B cell (primary cell): ENCODE results near the gene CTRL. TPM values are rescaled to one million over a fixed set of nuclear protein-coding genes. Genes with fewer than 3 reads are reported as not detected.
A peak's percentile ranks its signal among the peaks of the same experiment; 100 is the strongest.

Experiments used
- ATAC-seq: fragments of 200-7000 bp; cut with Tn5 transposase; one replicate; pipeline ENCODE4 v1.10.0; 2021; ENCODE audit warnings: low read depth, mild to moderate bottlenecking, moderate number of reproducible peaks, moderate library complexity
- CTCF ChIA-PET: fragments of 350-600 bp; sonication (Branson Sonifier 250); formaldehyde crosslinking; loops from one replicate; lab custom pipeline; 2021; ENCODE audit warnings: antibody characterized with exemption, inconsistent platforms; lab: Charles Lee
- POLR2A ChIA-PET: fragments of 350-600 bp; sonication (Branson Sonifier 250); formaldehyde crosslinking; loops from one replicate; lab custom pipeline; 2021; ENCODE audit warnings: antibody characterized with exemption; lab: Charles Lee
- DNase-seq: peaks from one replicate; pipeline ENCODE4 v3.0.0; 2013
- H2AFZ ChIP-seq: 2 replicates; pipeline ENCODE4 v1.6.1; 2012; ENCODE audit warnings: mild to moderate bottlenecking, low read depth, low read length; ENCODE audit not compliant: insufficient read depth, poor library complexity, severe bottlenecking
- H3K27ac ChIP-seq, 2 donors: 1 replicate in 1 of 2; 2 replicates in 1 of 2; pipeline ENCODE4 v1.5.1; 2012 to 2013; ENCODE audit warnings: low read length in 2 of 2, mild to moderate bottlenecking in 2 of 2, moderate library complexity in 1 of 2
- H3K27me3 ChIP-seq, 4 experiments: fragments of 200-600 bp in 1 of 4; sonication (generic) in 1 of 4; replicated peaks in 1 of 4; 1 replicate in 2 of 4; 2 replicates in 2 of 4; pipeline versions ENCODE4 v1.6.1 to v1.7.0; 2013 to 2016; ENCODE audit warnings: low read length in 3 of 4, mild to moderate bottlenecking in 2 of 4, mixed read lengths in 1 of 4, moderate library complexity in 1 of 4; ENCODE audit not compliant: insufficient read depth in 4 of 4, control insufficient read depth in 3 of 4; ENCODE audit errors: control extremely low read depth in 1 of 4
- H3K36me3 ChIP-seq, 2 experiments: replicated peaks in 1 of 2; 1 replicate in 1 of 2; 2 replicates in 1 of 2; pipeline versions ENCODE4 v1.6.1 to v1.7.1; 2013; ENCODE audit warnings: low read length in 1 of 2; ENCODE audit not compliant: insufficient read depth in 2 of 2, control insufficient read depth in 1 of 2; ENCODE audit errors: control extremely low read depth in 1 of 2, extremely low read depth in 1 of 2
- H3K4me1 ChIP-seq, 2 donors: fragments of 200-600 bp in 1 of 2; sonication (generic) in 1 of 2; 1 replicate in 1 of 2; 2 replicates in 1 of 2; pipeline versions ENCODE4 v1.5.1 to v1.6.1; 2013 to 2017; ENCODE audit warnings: low read length in 2 of 2; ENCODE audit not compliant: control insufficient read depth in 2 of 2, insufficient read depth in 2 of 2
- H3K4me2 ChIP-seq: replicated peaks from 2 replicates; pipeline ENCODE3; 2012; ENCODE audit warnings: mild to moderate bottlenecking, low read depth, low read length; ENCODE audit not compliant: poor library complexity, severe bottlenecking
- H3K4me3 ChIP-seq, 5 experiments: fragments of 200-600 bp in 1 of 5; sonication (generic) in 1 of 5; 1 replicate in 3 of 5; 2 replicates in 2 of 5; pipeline versions ENCODE4 v1.5.1 to v1.7.0; 2011 to 2016; ENCODE audit warnings: low read length in 4 of 5, mild to moderate bottlenecking in 4 of 5, low read depth in 2 of 5, control low read depth in 1 of 5, moderate library complexity in 1 of 5; ENCODE audit not compliant: insufficient read depth in 1 of 5; ENCODE audit errors: control extremely low read depth in 1 of 5, extremely low read depth in 1 of 5
- H3K79me2 ChIP-seq: fragments of 200-600 bp; sonication (generic); one replicate; pipeline ENCODE4 v1.6.0; 2016; ENCODE audit warnings: low read length; ENCODE audit not compliant: control insufficient read depth, insufficient read depth
- H3K9ac ChIP-seq: fragments of 200-600 bp; sonication (generic); 2 replicates; pipeline ENCODE4 v1.6.1; 2017; ENCODE audit warnings: mild to moderate bottlenecking, low read length, moderate library complexity
- H3K9me3 ChIP-seq, 3 donors: one replicate each; pipeline versions ENCODE4 v1.6.1 to v1.7.1; 2013; ENCODE audit warnings: low read length in 2 of 3; ENCODE audit not compliant: control insufficient read depth in 2 of 3, insufficient read depth in 1 of 3; ENCODE audit errors: control extremely low read depth in 1 of 3
- H4K20me1 ChIP-seq: 2 replicates; pipeline ENCODE4 v1.6.0; 2012; ENCODE audit warnings: mild to moderate bottlenecking, low read length; ENCODE audit not compliant: insufficient read depth, control insufficient read depth, poor library complexity, severe bottlenecking
- H3K27ac Mint-ChIP-seq: one replicate; pipeline ENCODE4 v1.8.0; 2021; ENCODE audit warnings: mixed read lengths
- H3K27me3 Mint-ChIP-seq: one replicate; pipeline ENCODE4 v1.8.0; 2021; ENCODE audit warnings: mixed read lengths
- H3K4me1 Mint-ChIP-seq: one replicate; pipeline ENCODE4 v1.8.0; 2021; ENCODE audit warnings: mixed read lengths
- H3K4me3 Mint-ChIP-seq: one replicate; pipeline ENCODE4 v1.8.0; 2021; ENCODE audit warnings: mixed read lengths
- H3K9me3 Mint-ChIP-seq: one replicate; pipeline ENCODE4 v1.8.0; 2022; ENCODE audit warnings: mixed read lengths; ENCODE audit not compliant: insufficient read depth
- EZH2 ChIP-seq: IDR thresholded peaks from 2 replicates; pipeline ENCODE4 v1.6.1; 2012; ENCODE audit warnings: borderline replicate concordance, low read depth, mild to moderate bottlenecking, moderate library complexity, low read length; ENCODE audit not compliant: insufficient read depth, poor library complexity, severe bottlenecking
- WGBS: methylation state at CpG from one replicate; pipeline ENCODE4 v1.1.5; 2013; ENCODE audit warnings: missing lambda C conversion rate; ENCODE audit not compliant: insufficient coverage; 5-methylcytosine and 5-hydroxymethylcytosine counted together
- intact Hi-C: fragments of 100-400 bp; cut with micrococcal nuclease; formaldehyde crosslinking; loops from one replicate; pipeline ENCODE4 v1.10.0; 2022
- polyA minus RNA-seq: library from RNA; depleted of rRNA, polyadenylated mRNA; stranded (reverse); fragments of >200 nt; gene quantifications from 2 replicates; pipeline ENCODE4 v1.2.3, GENCODE V29; 2012
- polyA plus RNA-seq: library from polyadenylated mRNA; depleted of rRNA; stranded (reverse); fragments of >200 nt; gene quantifications from 2 replicates; pipeline ENCODE4 v1.2.3, GENCODE V29; 2012
- total RNA-seq, 2 donors: library from RNA; stranded (reverse); fragments of 120-200 nt in 1 of 2; gene quantifications; 1 replicate in 1 of 2; 2 replicates in 1 of 2; pipeline versions ENCODE4 v1.2.3 to v1.2.4, GENCODE V29; 2013 to 2022
- TF ChIP-seq, protein P1 (sequence below): fragments of 200-600 bp; IDR thresholded peaks from one replicate; pipeline ENCODE4 v1.8.0; 2022; ENCODE audit warnings: antibody characterized with exemption, mild to moderate bottlenecking

The CTRL gene
- total RNA-seq (5.8 and 8.1 TPM in 2 replicates), polyA plus RNA-seq (17.8 and 19.0 TPM in 2 replicates), polyA minus RNA-seq (11.3 and 14.7 TPM in 2 replicates)
- total RNA-seq (2013) = 3.5 TPM

- ChIA-PET CTCF (interaction anchor here (0.8 to 6.4 kb wide), 4 partner anchors 48 to 259 kb away, joined by 3 to 21 read pairs (median 3); partner anchors contain the start of gene NRN1L), POLR2A (no interaction called here)
- H3K4me3 ChIP-seq = no peak within 1 kb of the TSS
- H3K4me3 Mint-ChIP-seq = no peak within 1 kb of the TSS
- ATAC-seq = no peak
- peak within 1 kb of the TSS; percentile 37 for H3K27ac Mint-ChIP-seq
- no peaks in the 10 kb centered on the region for H3K27me3 ChIP-seq
- H4K20me1 ChIP-seq = peaks cover 57% of the 10 kb centered on the region
- WGBS = 95% methylated on average over 11 of the region's 15 CpGs
- intact Hi-C loops = no loop called here
- H3K4me1 ChIP-seq = peaks cover 8 to 18% of the 10 kb centered on the region in 2 donors
- H3K9ac ChIP-seq = no peak within 1 kb of the TSS
- H2AFZ ChIP-seq = no peak within 1 kb of the TSS
- H3K9me3 Mint-ChIP-seq = no peaks in the 10 kb centered on the region
- no peak for DNase-seq
- no peaks in the 10 kb centered on the region for H3K9me3 ChIP-seq
- H3K4me1 Mint-ChIP-seq = peaks cover 22% of the 10 kb centered on the region
- no peak within 1 kb of the TSS for H3K4me2 ChIP-seq
- no peaks in the 10 kb centered on the region for H3K27me3 Mint-ChIP-seq
- peaks cover 7 to 63% of the 10 kb centered on the region in 2 experiments for H3K36me3 ChIP-seq
- no peak for TF ChIP-seq EZH2
- TF ChIP-seq, protein P1, sequence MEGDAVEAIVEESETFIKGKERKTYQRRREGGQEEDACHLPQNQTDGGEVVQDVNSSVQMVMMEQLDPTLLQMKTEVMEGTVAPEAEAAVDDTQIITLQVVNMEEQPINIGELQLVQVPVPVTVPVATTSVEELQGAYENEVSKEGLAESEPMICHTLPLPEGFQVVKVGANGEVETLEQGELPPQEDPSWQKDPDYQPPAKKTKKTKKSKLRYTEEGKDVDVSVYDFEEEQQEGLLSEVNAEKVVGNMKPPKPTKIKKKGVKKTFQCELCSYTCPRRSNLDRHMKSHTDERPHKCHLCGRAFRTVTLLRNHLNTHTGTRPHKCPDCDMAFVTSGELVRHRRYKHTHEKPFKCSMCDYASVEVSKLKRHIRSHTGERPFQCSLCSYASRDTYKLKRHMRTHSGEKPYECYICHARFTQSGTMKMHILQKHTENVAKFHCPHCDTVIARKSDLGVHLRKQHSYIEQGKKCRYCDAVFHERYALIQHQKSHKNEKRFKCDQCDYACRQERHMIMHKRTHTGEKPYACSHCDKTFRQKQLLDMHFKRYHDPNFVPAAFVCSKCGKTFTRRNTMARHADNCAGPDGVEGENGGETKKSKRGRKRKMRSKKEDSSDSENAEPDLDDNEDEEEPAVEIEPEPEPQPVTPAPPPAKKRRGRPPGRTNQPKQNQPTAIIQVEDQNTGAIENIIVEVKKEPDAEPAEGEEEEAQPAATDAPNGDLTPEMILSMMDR = no peak
- peaks cover 41% of the 10 kb centered on the region for H3K79me2 ChIP-seq
- no peak within 1 kb of the TSS for H3K27ac ChIP-seq
Observed at GRCh38 chr16:67931712-67932461, at the start of gene CTRL. CTRL (minus strand) TSS chr16:67931862; CDS start chr16:67931852, 10 bp downstream.
